Measurements from ENCODE around the gene ACSF2. TPM values are rescaled to one million over a fixed set of nuclear protein-coding genes. Genes with fewer than 3 reads are reported as not detected.

The ACSF2 gene
- total RNA-seq, 1 experiment from 2014 or later = 12.2 TPM

DNA sequence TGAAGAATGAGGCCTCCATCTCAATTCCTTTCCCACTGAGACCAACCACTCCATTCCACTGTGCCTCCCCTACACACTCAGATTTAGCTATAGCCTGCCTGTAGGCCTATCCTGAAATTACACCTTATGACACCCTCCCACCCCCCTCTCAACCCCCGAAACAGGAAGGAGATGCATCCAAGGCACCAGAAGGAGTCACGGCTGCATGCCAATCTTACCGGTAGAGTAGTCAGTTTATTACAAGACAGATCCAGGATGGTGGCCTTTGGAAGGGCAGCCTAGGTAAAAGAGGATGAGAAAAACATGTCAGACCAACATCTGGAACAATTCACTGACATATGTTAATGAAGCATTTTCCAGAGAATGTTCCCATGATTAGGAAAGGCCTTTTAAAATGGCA, 31.3 kb upstream of the ACSF2 start:
- Histone ChIP-seq H3K23me2 (ENCODE audit: insufficient read length, low read depth, low read length, poor library complexity, severe bottlenecking) (peaks cover 14% of the 10 kb centered on the region), H3K4ac (ENCODE audit: low read depth, low read length) (no peak overlapping the region), H3K4me2 (ENCODE audit: insufficient read depth, insufficient read length, low read length) (no peak overlapping the region), H3T11ph (ENCODE audit: low read length) (no peak overlapping the region), H3K79me2 (ENCODE audit: insufficient read depth, low read length) (peaks cover 11% of the 10 kb centered on the region; the same call in 1 of the 2 replicates), H3K9me3 (ENCODE audit: control insufficient read depth, low read depth, low read length) (no peaks in the 10 kb centered on the region), H2BK120ac (ENCODE audit: low read depth, low read length, poor library complexity, severe bottlenecking) (no peak overlapping the region), H3K56ac (ENCODE audit: insufficient read length, low read depth, low read length) (no peak overlapping the region), H4K5ac (ENCODE audit: insufficient read length, low read depth, low read length) (no peak overlapping the region), H3K79me1 (ENCODE audit: insufficient read depth, low read depth, low read length, poor library complexity, severe bottlenecking) (peaks cover 11% of the 10 kb centered on the region), H3K18ac (ENCODE audit: insufficient read length, low read depth, low read length) (no peak overlapping the region), H4K8ac (replicated peaks; ENCODE audit: insufficient read length, low read depth, low read length) (no peak overlapping the region), H3K23ac (ENCODE audit: insufficient read length, low read depth, low read length) (no peak overlapping the region), H3K27me3 (ENCODE audit: insufficient read depth, low read length) (no peaks in the 10 kb centered on the region), H2AFZ (ENCODE audit: low read length) (no peak overlapping the region), H2BK15ac (ENCODE audit: low read depth, low read length) (no peak overlapping the region), H3K14ac (ENCODE audit: insufficient read depth, low read length) (no peak overlapping the region), H3K27ac (ENCODE audit: insufficient read length, low read depth, low read length) (no peak overlapping the region), H4K20me1 (ENCODE audit: control insufficient read depth, insufficient read depth, insufficient read length) (no peaks in the 10 kb centered on the region), H2AK5ac (ENCODE audit: insufficient read length, low read length) (no peak overlapping the region), H4K91ac (ENCODE audit: insufficient read length, low read depth, low read length) (no peak overlapping the region), H3K9ac (ENCODE audit: extremely low read depth, insufficient read length, low read length) (no peak overlapping the region), H2BK12ac (ENCODE audit: insufficient read length, low read depth, low read length) (no peak overlapping the region), H2BK5ac (ENCODE audit: insufficient read length, low read length) (no peak overlapping the region), H2BK20ac (ENCODE audit: low read depth, low read length, poor library complexity, severe bottlenecking) (no peak overlapping the region), H3K4me1 (ENCODE audit: insufficient read depth, low read length) (0 out of 2 replicates have a peak, but pooled peaks cover 3% of the 10 kb centered on the region)
- Mint-ChIP-seq H3K9me3 (peaks cover 7 to 8% of the 10 kb centered on the region in 2 experiments; a peak in 4 of 5 replicates), H3K27ac (peak overlapping the region in 1 of 3 experiments; percentile 70; a peak in 1 of 7 replicates), H3K36me3 (ENCODE audit: insufficient read depth in 1 of 3, low read depth in 3 of 3) (peaks cover 34 to 59% (median 54%) of the 10 kb centered on the region in 3 experiments; a peak in 6 of 7 replicates), H3K4me3 (peak overlapping the region in 1 of 2 experiments; percentile 14; a peak in 1 of 5 replicates), H3K4me1 (peaks cover 10 to 16% of the 10 kb centered on the region in 2 experiments), H3K27me3 (ENCODE audit: low read depth) (peaks cover 8% of the 10 kb centered on the region)
- TF ChIP-seq, protein P1, sequence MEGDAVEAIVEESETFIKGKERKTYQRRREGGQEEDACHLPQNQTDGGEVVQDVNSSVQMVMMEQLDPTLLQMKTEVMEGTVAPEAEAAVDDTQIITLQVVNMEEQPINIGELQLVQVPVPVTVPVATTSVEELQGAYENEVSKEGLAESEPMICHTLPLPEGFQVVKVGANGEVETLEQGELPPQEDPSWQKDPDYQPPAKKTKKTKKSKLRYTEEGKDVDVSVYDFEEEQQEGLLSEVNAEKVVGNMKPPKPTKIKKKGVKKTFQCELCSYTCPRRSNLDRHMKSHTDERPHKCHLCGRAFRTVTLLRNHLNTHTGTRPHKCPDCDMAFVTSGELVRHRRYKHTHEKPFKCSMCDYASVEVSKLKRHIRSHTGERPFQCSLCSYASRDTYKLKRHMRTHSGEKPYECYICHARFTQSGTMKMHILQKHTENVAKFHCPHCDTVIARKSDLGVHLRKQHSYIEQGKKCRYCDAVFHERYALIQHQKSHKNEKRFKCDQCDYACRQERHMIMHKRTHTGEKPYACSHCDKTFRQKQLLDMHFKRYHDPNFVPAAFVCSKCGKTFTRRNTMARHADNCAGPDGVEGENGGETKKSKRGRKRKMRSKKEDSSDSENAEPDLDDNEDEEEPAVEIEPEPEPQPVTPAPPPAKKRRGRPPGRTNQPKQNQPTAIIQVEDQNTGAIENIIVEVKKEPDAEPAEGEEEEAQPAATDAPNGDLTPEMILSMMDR (conservative IDR thresholded peaks at IDR 0.05) = no peak
- WGBS (ENCODE audit: extremely low coverage, insufficient read length, low lambda C conversion rate) = no CpG with 5 or more reads among the region's 3 CpGs
- DNase-seq = no peak
